NCI-H460 (cell line): ENCODE data around the gene LIMK1. TPM values are rescaled to one million over a fixed set of nuclear protein-coding genes. Genes with fewer than 3 reads are reported as not detected.

Experiments used
- DNase-seq: peaks from one replicate; pipeline ENCODE4 v3.0.0-alpha.2; 2016; ENCODE audit warnings: low read depth; ENCODE audit errors: extremely low read depth
- total RNA-seq: library from RNA; depleted of rRNA; stranded (reverse); fragments of >200 nt; shearing (Covaris generic); gene quantifications from 2 replicates; pipeline ENCODE4 v1.2.3, GENCODE V29; 2014

Gene LIMK1
- total RNA-seq, 1 experiment from 2014 or later, result 24.3 TPM

GRCh38 chr7:74082770-74083116 is 861 bp upstream of the LIMK1 start:
- no peak for DNase-seq

- no peak for DNase-seq
Measured at GRCh38 chr7:74083928-74084721, 521 bp downstream of the LIMK1 start.

DNA sequence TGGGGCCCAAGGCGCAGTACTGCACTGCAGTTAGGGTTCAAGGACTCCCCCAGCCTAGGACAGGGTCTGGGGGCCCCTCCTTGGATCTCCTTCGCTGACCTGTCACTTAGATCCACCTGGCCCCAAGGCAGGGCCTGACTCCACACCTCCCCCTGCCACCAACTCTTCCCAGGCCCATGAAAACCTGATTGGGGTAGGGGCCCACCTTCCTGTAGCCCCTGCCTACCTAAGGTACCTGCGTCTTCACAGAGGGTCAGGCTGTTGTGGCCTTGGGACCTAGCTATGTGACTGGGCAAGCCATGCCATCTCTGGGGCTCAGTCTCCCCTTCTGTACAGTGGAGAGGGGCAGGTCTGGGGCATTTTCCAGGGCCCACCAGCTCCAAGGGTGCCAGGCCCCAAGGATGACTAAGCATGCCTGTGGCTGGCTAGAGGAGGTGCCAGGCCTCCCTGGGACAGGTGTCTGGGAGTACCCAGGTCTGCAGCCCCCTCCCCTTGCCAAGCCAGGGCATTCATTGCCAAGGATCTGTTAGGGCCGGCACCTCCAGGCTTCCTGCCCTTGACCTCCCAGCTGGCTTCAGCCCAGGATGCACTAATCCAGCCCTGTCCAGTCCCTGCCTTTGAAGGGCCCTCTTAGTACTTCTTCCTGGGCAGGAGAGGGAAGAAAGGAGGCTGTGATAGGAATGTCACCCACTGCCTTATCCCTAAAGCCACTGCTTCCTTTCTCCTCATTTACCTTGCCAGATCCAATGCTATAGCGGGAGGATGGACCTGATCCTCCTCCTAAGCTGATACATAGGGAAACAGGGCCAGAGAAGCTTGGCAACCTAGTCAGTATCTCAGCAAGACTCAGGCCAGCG is 1.3 kb downstream of the LIMK1 start:
- DNase-seq, result no peak

GRCh38 chr7:74087791-74088453 is 4.3 kb downstream of the LIMK1 start:
- no peak for DNase-seq

DNA sequence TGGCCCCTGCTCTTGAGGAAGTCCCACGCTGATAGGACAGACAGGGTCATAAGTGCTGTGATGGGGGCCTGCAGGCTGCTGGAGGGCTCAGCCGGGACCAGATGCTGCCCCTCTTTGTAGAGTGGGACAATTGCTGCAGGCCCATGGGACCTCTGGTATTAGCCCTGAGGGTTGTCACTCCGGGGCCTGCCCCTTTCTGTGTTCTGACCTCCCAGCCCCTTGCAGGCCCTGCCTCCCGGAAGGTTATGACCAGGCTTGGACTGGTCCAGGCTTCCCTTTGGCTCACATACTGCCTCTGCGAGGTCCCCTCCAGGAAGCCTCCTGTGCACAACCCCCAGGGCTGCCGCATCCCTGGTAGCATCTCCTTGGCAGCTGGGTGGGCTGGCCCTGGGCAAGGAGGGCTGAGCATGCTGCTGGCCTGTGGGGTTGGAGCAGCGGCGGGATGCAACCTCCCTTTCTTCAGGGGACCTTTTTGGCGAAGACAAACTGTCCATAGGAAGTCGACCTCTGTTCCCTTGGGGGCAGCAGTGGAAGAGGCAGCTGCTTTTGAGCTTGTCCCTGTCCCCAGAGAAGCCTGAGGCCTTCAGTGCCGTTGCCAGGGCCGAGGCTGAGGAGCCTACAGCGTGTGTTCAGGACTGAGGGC is 8.8 kb downstream of the LIMK1 start:
- DNase-seq, result no peak

DNA sequence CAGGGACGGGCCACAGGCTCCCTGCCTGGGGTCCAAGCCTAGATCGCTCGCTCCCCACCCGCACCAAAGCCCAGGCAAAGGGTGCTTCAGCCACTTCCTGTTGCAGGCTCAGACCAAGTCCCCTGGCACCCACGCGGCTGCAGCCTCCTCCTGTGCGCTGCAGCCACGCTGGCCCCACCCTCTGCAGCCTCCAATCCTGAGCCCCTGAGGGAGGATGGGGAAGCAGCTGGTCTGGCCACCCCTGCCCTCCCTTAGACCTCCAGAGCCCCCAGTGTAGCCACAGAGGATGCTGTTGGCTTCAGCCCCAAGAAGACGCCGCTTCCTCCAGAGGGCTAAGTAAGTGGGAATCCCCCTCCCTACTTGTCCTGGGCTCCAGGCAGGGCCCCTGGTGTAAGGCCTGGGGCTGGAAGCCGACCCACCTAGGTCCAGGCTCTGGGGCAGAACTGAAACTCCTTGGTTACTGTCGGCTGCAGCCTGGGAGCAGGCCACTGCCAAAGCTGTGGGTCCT is 9.4 kb downstream of the LIMK1 start:
- DNase-seq, result no peak

DNA sequence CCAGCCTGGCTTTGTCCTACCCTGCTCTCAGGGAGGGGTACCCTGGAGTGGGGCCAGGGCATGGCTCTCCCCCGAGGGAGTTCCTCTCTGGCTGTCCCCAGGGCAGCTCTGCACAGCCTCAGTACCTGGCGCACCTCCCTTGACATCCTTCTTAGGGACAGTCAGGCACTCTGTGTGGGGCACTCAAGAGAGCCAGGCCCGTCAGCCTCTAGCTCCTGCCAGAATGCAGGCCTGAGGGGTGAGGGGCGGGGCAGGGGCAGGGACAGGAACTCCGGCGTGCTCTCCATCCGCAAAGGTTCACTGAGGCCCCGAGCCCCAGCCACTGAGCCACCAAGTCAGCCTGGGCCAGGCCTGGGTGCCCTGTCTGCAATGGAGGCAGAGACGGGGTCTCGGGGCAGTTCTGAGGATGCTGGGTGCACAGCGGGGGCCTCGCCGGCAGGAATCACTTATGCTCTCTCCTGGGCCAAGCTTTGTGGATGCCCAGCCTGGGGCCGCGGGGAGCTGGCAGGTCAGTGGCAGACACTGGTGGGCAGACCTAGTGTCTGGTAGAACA is 10.1 kb downstream of the LIMK1 start:
- no peak for DNase-seq

- DNase-seq, result no peak
Measured at GRCh38 chr7:74094224-74095101, 10.9 kb downstream of the LIMK1 start.

- no peak for DNase-seq
Measured at GRCh38 chr7:74095135-74095534, 11.5 kb downstream of the LIMK1 start.

DNA sequence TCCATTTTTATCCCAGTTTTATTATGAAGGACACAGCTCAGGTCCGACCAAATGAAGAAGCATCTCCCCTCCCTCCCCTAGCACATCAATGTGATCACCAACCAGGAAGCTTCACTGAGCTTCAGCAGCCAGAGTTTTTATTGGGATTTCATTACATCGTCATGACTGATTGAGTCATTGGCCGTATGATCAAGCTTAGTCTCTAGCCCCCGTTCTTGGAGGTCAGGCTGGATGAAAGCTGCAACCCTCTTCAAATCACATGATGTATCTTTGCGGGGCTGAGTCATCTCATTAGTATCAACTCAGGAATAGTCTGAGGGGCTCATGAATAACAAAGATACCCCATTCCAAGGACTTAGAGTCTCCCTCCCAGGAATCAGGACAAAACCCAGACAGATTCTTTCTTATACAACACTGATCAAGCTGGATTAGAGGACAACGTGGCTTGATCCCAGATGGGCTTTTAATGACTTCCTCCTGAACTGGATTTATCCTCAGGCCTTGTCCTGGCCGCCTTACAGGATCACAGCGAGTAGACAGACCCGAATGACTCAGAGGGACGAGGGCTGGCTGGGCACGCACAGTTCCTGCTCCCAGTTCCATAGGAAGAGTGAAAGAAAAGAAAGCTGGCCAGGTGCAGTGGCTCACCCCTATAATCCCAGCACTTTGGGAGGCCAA is 14.5 kb downstream of the LIMK1 start:
- DNase-seq, result no peak

DNA sequence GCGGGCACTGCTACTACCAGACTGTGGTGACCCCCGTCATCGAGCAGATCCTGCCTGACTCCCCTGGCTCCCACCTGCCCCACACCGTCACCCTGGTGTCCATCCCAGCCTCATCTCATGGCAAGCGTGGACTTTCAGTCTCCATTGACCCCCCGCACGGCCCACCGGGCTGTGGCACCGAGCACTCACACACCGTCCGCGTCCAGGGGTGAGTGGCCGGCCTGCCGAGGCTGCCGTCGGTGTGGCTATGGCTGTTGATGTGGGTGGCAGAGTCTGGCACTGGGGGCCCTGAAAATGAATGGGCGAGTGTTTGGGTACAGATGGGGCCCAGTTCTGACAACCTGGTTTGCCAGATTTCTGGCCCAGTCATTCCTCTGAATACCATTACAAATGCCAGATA is 15.4 kb downstream of the LIMK1 start:
- DNase-seq, result no peak

DNA sequence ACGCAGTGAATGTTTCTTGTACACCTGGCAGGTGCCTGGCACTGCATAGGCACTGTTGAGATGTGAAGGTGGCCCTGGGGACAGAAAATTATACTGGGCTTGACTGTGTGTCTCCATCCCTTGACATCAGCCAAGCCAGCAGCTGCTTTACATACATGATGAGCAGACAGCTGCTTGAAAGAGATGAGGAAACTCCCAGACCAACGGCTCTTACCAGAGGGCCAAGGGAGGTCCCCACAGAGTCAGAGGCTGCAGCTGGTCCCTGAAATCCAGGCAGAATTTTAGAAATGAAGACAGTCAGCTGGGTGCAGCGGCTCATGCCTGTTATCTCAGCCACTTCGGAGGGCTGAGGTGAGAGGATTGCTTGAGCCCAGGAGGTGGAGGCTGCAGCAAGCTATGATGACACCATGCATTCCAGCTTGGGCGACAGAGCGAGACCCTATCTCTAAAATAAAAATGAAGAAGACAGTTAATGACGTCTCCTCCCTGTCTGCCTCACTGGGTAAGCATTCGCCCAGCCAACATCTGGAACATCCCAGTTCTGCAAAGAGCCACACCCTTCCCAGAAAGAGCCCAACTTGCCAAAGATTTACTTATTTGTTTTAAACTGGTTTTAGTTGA is 17.6 kb downstream of the LIMK1 start:
- no peak for DNase-seq

- no peak for DNase-seq
Measured at GRCh38 chr7:74103219-74103772, 19.7 kb downstream of the LIMK1 start.

- no peak for DNase-seq
Measured at GRCh38 chr7:74104702-74105101, 21.1 kb downstream of the LIMK1 start.

DNA sequence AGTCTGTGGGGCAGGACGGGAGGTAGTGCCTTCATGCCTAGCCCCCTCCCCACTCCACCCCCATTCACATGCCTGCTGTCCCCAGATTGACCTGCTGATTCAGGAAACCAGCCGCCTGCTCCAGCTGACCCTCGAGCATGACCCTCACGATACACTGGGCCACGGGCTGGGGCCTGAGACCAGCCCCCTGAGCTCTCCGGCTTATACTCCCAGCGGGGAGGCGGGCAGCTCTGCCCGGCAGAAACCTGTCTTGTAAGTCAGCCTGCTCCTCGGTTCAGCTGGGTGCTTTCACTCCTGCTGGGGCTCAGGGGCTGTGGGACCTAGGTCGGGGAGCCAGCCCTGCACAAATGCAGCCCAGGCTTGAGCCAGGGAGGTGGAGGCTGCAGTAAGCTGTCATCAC is 22.4 kb downstream of the LIMK1 start:
- no peak for DNase-seq

DNA sequence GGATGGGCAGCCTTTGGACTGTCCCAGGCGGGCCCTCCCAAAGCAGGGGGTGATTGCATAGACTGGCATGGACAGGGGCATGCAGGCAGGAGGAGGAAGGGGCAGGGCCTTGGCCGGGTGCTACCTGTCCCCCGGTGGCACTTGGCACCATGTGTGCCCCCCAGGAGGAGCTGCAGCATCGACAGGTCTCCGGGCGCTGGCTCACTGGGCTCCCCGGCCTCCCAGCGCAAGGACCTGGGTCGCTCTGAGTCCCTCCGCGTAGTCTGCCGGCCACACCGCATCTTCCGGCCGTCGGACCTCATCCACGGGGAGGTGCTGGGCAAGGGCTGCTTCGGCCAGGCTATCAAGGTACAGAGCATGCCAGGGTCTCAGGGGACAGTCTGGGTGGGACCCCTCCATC is 23.2 kb downstream of the LIMK1 start:
- no peak for DNase-seq

- DNase-seq, result no peak
Measured at GRCh38 chr7:74115326-74115725, 31.7 kb downstream of the LIMK1 start.

- no peak for DNase-seq
Measured at GRCh38 chr7:74116356-74116755, 32.8 kb downstream of the LIMK1 start.
